ENCODE results near the gene MTHFD2L.
"Not testable (repeated sequence)": the region's sequence is repeated elsewhere in the genome, so short reads cannot be mapped to it uniquely, and the experiment has no call there.

Gene MTHFD2L

DNA sequence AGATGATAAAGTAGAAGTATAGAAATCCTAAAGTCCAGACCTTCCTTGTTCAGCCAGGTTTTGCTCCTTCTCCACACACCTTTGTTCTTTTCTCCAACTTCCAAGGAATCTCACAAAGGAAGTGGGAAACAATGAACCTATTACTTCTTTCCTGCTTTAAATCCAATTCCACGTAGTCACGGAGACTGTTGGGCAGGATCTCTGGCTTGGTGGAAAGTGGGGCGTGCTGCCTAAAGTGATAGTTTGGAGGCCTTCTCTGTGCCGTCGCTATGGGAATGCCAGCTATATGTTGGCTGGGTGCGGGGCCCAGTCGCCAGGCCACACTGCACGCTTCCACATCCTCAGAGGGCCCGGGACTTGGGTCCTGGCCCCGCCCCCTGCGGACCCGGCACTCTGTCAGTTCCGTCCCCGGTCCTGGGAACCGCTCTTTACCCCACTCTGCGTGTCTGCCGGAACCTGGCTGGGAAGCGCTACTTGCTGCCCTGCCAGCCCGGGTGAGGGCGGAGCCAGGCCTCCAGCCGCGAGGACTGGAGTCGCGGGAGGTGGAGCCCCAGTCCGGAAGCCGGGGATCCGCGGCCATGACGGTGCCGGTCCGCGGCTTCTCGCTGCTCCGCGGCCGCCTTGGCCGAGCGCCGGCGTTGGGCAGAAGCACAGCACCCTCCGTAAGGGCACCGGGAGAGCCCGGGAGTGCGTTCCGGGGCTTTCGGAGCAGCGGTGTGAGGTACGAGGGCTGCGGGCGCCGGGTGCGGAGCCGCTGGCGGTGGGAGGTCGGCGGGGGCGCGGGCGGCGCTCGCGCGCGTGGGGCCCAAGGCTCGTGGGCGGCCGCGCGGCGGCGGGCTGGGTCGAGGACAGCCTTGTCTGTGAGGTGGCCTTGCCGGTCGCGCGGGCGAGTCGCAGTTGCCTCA is at the start of gene MTHFD2L:
MTHFD2L (plus strand) TSS at position 558 of the 905 bp plus-strand sequence; CDS start at position 579, 21 bp downstream.
- peak; percentile 89 for DNase-seq

GRCh38 chr4:74108457-74109115 is 49.3 kb upstream of the MTHFD2L start:
- DNase-seq: no peak

- DNase-seq: no peak
Measured at GRCh38 chr4:74109116-74109869, 48.6 kb upstream of the MTHFD2L start.

DNA sequence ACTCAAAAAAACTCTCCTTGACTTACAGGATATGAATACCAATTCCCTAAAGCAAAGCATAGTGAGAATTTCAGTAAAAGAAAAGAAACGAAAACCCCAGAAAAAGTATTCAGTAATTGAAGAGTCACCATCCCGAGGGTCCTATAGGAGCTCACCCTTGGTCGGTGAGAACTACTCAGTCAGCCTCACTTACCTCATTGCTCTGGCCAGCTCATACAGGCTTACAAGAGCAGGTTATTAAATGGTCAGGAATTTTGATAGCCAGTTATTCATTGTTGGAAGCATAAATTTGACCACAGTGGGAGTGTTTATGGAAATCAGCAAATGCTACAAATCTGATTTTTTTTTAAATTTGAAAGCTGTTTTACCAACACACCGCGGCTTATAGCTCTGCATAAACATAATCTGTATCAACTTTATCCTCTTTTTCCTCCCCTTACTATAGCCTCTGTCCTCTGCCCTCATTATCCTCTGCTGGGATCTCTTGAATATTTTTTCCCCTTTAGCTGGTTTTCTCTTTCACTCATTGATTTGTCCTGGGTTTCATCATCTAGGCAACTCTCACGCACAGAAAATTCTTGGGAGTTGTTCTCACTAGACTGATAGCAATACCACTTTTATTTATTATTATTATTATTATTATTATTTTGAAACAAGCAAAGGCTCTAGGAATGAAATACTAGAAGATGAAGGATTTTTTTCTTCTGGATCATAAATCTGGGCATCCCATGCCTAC is 47.9 kb upstream of the MTHFD2L start:
- DNase-seq: no peak

DNA sequence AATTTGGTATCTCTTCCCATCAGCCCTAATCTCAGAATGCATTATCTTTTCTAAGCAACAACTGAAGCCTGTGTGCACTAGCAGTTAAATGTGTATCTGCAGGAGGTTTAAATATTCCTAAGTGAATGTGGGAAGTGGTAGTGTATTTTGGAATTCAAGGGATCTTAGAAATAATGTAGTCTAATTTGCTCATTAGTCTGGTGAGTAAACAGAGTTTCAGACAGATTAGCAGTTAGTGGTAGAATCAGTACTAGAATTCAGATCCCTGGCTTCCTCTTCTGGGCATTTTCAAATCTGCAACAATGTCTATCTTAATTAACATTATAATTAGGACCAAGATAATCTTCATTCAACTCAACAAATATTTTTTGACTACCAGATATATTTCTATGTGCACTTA is 47.2 kb upstream of the MTHFD2L start:
- no peak for DNase-seq

GRCh38 chr4:74111306-74111975 is 46.5 kb upstream of the MTHFD2L start:
- no peak for DNase-seq

- DNase-seq: no peak
Measured at GRCh38 chr4:74111990-74112389, 45.9 kb upstream of the MTHFD2L start.

- DNase-seq: no peak
Measured at GRCh38 chr4:74112399-74113105, 45.4 kb upstream of the MTHFD2L start.

DNA sequence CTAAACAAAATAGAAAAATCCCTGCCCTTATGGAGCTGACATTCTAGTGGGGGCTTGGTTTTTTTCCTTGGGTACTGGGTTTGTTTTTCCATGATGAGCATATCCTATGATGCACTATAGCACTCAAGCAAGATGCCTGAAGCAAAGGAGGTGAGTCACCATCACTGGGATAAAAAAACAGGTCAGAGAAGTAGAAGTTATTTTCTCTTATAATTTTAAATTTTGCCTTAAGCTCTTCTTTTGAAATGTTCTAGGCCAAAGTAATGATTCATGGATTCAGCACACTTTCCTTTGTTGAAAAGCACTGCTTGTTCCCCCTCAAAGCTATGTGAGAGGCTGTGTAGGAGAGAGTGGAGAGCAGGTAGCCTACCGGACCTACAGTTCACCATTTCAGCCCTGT is 43.7 kb upstream of the MTHFD2L start:
- DNase-seq: no peak

DNA sequence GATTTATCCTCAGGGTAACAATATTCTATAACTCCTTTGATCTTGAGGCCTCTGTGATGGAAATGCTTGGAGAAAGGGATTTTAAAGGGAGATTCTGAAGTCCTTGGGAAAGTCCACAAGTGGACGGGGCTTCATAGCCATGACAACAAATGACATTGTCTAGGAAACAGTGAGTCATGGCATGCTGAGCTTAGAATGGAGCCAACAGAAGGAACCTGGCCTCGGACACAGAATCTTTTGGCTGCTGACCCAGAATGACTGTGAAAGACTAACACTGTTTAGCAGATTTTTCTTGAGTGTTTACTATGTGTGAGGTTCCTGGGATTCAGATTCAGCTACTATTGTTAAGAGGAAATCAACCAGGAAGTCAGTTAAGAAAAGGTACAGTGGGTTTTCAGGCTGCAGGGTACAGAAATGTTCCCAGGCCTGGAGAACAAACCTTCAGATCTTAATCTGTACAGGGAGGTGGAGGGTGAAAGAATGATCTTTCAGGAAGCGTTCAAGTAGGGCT is 40.8 kb upstream of the MTHFD2L start:
- peak; percentile 71 for DNase-seq

GRCh38 chr4:74118600-74119338 is 39.1 kb upstream of the MTHFD2L start:
- peak; percentile 25 for DNase-seq

DNA sequence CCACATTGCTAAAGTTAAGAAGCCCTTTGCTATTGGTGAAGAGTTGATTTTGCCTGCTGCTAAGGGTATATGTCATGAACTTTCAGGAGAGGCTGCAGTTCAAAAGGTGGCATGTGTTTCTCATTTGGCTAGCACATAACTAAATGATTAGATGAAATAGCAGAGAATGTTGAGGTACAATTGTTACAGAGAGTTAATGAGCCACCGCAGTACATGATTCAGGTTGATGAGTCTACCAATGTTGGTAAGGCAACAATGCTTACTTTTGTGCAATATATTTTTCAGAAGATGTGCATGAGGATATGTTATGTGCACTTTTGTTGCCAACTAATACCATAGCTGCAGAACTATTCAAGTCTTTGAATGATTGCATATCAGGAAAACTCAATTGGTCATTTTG is 37.8 kb upstream of the MTHFD2L start:
- no peak for DNase-seq

- no peak for DNase-seq
Measured at GRCh38 chr4:74121643-74122579, 36.0 kb upstream of the MTHFD2L start.

GRCh38 chr4:74123065-74123728 is 34.7 kb upstream of the MTHFD2L start:
- DNase-seq: peak; percentile 89

DNA sequence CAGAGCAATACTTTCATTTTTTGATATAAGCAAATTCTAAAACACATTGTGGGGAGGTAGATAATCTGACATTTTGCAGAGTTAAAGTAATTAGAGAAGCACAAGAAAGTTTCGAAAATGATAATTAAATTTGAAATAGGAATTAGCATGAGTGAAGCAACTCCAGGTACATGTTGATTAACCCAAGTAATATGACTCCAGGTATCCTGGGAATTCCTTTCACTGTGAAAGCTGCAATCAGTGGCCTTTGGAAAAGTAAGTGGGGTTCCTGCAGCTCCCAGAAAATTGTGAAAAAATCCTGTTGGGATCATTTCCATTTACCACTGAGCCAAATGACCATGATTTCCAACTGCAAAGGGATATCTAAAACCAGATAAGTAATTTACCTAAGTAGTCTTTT is 32.9 kb upstream of the MTHFD2L start:
- DNase-seq: no peak

- DNase-seq: no peak
Measured at GRCh38 chr4:74127745-74128144, 30.2 kb upstream of the MTHFD2L start.

DNA sequence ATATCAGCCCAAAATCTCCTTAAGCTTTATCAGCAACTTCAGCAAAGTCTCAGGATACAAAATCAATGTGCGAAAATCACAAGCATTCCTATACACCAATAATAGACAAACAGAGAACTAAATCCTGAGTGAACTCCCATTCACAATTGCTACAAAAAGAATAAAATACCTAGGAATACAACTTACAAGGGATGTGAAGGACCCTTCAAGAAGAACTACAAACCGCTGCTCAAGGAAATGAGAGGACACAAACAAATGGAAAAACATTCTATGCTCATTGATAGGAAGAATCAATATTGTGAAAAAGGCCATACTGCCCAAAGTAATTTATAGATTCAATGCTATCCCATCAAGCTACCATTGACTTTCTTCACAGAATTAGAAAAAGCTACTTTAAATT is 27.1 kb upstream of the MTHFD2L start:
- not testable (repeated sequence) for DNase-seq

- DNase-seq: not testable (repeated sequence)
Measured at GRCh38 chr4:74132188-74132587, 25.7 kb upstream of the MTHFD2L start.

- DNase-seq: no peak
Measured at GRCh38 chr4:74132944-74133343, 25.0 kb upstream of the MTHFD2L start.

Data from NCI-H345 (cell line).